Measurements from ENCODE around the gene ASCC3.

- no peak for TF ChIP-seq CTCF (IDR thresholded peaks at IDR 0.05)
- no peak for TF ChIP-seq POLR2A (IDR thresholded peaks at IDR 0.05)
These were observed 127.7 kb downstream of the ASCC3 start for GRCh38 chr6:100753421-100753820.

Measured in adrenal gland (tissue), 5 donors.